ENCODE measurements around the gene TMEM212. TPM values are rescaled to one million over a fixed set of nuclear protein-coding genes. Genes with fewer than 3 reads are reported as not detected.
"Not testable (repeated sequence)": the region's sequence is repeated elsewhere in the genome, so short reads cannot be mapped to it uniquely, and the experiment has no call there.

Gene TMEM212
- total RNA-seq, 1 experiment from 2014 or later = not detected

GRCh38 chr3:171883893-171884279 is 40.7 kb downstream of the TMEM212 start:
- no peak for DNase-seq (ENCODE audit: low read depth)

DNA sequence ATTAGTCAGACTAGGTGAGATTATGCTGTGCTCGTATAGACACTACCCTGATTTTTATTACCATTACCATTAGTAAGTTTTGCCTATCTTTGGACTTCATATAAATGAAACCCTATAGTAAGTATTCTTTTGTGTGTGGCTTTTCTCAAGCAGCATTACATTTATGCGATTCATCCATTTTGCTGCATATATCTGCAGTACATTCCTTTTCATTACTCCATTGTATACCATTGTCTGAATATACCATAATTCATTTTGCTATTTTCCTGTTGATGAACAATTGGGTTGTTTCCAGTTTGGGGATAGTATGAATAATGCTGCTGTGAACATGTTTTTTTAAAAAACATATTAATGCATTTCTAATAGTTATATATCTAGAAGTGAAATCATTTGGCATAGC is 45.3 kb downstream of the TMEM212 start:
- no peak for DNase-seq (ENCODE audit: low read depth)

GRCh38 chr3:171890398-171890797 is 47.2 kb downstream of the TMEM212 start:
- DNase-seq (ENCODE audit: low read depth) = no peak

DNA sequence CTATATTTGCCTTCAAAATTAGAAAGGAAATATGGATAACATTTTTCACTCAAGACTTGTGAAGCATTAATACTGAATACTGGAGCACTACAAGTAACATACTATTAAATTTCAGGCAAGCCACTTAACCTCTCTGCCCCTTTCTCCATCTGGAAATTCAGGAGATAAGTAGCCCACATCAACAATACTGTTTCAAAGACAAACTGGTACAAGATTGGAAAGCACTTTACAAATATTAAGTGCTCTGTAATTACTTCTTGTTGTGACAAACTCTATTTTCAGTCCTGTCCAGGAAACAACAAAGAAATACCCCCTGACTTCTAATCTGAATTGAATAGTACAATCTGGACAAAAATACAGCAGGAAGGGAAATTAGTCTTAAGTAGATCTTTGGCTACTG is 49.3 kb downstream of the TMEM212 start:
- no peak for DNase-seq (ENCODE audit: low read depth)

- no peak for DNase-seq (ENCODE audit: low read depth)
These were observed 52.1 kb downstream of the TMEM212 start for GRCh38 chr3:171895291-171895690.

DNA sequence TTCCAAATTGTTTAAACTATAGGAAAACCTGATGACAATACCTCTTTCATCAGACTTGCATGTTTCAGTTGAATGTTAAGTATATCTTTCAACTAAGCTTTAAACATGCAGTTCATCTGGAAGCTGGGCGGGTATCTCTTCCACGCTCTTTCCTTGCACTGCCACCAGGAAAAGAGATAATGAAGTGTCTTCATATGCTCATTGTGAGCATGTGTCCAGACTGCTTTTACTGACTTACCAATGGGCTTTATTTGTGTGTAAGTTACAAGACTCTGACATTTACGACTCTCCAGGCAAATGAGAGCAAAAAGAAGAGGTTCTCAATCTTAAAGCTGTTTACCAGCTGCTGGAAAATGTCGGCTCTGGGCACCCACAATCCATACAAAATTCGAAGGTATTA is 52.8 kb downstream of the TMEM212 start:
- DNase-seq (ENCODE audit: low read depth) = no peak

DNA sequence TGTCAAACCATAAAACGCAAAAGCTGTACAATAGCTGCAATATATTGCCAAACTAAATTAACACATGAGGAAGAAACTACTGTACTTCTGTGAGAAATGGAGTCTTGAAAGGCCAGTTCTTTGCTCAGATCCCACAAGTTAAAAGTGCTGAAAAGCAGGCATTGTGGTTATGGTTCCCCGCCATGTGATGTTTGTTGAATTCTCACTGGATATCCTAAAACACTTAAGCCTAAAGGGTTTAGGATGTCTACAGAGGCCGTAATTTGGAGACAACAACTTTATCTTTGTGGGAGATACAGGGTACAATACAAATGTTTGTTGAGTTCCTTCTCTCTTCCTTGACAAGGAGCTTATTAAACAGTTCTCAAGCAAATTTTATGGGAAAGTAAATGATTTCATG is 53.2 kb downstream of the TMEM212 start:
- no peak for DNase-seq (ENCODE audit: low read depth)

DNA sequence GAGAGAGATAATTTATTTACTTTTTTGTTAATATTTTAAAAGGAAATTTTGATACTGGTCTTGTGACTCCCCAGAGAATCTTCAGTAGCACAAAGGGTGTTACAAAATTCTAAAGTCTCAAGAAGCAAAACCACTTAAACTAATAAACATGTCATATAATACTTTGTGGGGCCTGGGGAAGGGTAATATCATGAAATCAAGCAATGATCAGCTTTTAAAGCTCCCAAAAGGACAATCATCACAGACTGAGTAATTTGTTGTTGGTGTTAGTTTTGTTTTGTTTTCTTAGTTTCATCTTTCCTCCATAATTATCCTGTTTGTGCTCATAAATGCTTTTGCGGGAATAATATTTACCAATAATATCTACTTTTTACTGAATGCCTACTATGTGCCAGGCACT is 55.0 kb downstream of the TMEM212 start:
- no peak for DNase-seq (ENCODE audit: low read depth)

- DNase-seq (ENCODE audit: low read depth) = no peak
These were observed 57.3 kb downstream of the TMEM212 start for GRCh38 chr3:171900446-171900845.

DNA sequence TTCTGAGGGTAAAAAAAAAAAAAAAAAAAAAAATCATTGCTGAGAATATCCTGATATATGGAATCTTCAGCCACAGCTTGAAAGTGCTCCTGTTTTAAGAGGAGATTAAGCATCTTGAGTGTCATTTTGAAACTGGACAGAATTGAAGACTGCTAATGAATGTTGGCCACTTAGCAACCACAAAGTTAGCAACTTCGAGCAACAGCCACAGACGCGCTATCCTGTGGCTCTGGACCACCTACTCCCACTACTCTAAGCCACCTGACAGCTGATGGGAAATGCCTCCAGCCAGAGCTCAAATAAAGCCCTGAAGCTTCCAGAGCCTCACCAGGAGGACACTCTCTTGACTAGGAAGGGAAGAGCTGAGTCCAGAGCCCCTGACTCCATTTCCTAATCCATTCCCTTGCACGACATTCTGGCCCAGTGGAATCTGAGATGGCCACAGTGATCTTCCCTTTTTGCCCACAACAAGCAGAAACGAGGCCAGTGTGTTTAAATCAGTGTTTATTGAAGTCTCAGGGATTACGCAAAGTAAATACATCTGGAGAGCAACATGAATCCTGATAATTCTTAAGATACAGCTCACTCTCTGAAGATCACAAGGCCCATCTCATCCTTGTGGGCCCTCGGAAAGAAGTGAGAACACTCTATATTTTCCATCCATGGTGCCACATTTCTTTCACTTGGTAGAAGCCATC is 58.6 kb downstream of the TMEM212 start:
- DNase-seq (ENCODE audit: low read depth) = no peak

DNA sequence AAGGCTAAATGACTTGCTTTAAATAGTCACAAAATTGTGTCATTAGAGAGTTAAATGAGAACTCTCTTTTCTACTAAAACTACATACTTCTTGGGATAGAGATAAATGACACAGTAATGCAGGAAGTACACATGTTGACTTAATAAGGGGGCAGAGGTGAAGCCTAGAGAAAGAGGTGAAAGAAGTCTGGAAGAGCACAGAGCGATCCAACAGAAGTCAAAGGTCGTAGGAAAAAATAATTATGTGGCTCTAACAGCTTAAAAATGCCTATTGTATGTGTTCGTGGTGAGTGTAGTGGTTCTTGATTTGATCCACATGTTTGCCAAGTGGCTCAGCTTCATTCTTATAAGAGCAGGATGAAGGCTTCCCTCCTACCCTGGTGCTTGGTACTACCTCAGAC is 61.7 kb downstream of the TMEM212 start:
- peak; percentile 15 for DNase-seq (ENCODE audit: low read depth)

- DNase-seq (ENCODE audit: low read depth) = not testable (repeated sequence)
These were observed 63.4 kb downstream of the TMEM212 start for GRCh38 chr3:171906503-171906902.

- DNase-seq (ENCODE audit: low read depth) = no peak
These were observed 64.0 kb downstream of the TMEM212 start for GRCh38 chr3:171906951-171907676.

DNA sequence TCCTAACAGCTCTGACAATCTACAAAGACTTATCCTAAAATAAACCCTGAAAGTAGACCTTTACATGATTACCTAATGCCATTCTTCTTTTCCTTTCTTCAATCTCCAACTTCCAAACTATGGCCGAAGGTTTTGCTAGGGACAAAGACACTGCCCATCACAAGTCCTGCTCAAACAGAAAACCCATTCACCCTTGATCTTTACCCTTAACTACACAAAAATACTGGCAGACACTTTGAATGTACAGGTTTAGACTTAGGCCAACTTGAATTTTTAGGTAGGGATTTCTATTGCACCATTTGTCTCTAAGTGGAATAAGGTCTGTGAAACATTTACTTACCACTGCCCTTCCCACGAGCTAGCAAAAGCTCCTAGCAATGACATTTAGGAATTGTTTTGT is 64.6 kb downstream of the TMEM212 start:
- DNase-seq (ENCODE audit: low read depth) = no peak

DNA sequence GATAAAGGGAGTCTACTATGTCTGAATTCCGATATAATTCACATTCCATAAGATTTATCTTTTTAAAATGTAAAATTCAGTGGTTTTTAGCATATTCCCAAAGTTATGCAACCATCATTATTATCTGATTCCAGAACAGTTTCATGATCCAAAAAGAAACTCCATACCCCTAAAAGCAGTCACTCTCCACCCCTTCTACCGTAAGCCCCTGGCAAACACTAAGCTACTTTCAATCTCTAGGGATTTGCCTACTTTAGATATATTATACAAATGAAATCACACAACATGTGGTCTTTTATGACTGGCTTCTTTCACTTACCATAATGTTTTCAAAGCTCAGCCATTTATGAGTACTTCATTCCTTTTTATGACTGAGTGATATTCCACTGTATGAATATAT is 65.6 kb downstream of the TMEM212 start:
- DNase-seq (ENCODE audit: low read depth) = no peak

Other genes with a start within 250 kb of the TMEM212 start
- 6.2 and 7.5 TPM in 2 replicates for gene PLD1, start 32.9 kb upstream of the TMEM212 start, total RNA-seq (2014; rRNA removed; shearing (Covaris generic))
- 53.5 and 63.7 TPM in 2 replicates for gene FNDC3B, start 196.2 kb downstream of the TMEM212 start, total RNA-seq (2014; rRNA removed; shearing (Covaris generic))

All from HT1080 (cell line).